ENCODE data around the gene SERBP1. TPM values are rescaled to one million over a fixed set of nuclear protein-coding genes. Genes with fewer than 3 reads are reported as not detected.

Gene SERBP1
- total RNA-seq (100 to 1,000 TPM; 197 to 289 (median 216) TPM), polyA plus RNA-seq (100 to 1,000 TPM; 189 to 299 (median 277) TPM)
- long read RNA-seq, donor 1, full-length matches to known transcripts, result 192 of 207 reads
- long read RNA-seq, donor 1, partial matches to known transcripts, result 9 of 207 reads
- long read RNA-seq, donor 1, other reads (novel, unspliced or antisense), result 6 of 207 reads
- long read RNA-seq, donor 2, full-length matches to known transcripts, result 374 of 408 reads
- long read RNA-seq, donor 2, partial matches to known transcripts, result 18 of 408 reads
- long read RNA-seq, donor 2, other reads (novel, unspliced or antisense), result 16 of 408 reads

DNA sequence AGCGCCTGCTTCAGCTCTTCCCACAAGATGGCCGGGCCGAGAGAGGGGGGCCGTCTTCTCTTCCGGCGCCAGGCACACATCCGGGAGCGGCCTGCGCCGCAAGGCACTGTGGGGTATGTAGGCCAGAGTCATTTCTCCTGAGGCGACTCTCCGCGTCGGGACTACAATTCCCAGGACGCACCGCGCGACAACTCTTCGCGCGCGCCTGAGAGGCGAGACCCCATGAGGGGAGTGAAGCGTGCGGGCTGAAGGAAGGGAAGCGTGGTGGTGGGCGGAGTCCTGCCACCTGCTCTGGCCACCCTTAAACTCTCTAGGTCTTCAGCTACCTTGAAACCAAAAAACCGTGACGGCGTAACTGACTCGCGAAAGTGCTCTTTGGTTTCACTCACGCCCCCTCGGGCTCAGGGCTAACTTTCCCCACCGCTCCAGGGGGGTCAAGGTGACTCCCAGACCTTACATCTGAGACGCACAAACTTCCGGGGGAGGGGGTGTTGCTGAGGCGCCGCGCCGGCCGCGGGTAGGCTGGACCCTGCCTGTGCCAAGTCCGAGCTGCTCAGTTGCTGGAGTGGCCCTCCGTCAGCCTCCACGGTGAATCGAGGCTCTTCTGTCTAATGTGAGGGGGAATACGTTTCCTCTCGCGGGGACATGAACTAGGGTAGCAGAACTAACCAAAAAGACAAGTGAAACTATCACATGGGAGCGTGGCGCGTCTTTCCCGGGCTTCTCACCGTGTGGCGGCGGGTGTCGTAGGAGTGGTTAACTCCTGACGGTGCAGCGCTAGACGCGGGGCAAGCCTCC is at the start of gene SERBP1:
Gene SERBP1 (minus strand): TSS at position 45 of the 798 bp plus-strand sequence. CDS start 102 bp downstream, outside the sequence.
- DNase-seq (peak; percentile 96 to 98), ATAC-seq (peak; percentile 94 to 97 (median 94))
- H3K27me3 ChIP-seq (ENCODE audit: insufficient read depth in 3 of 3, low read length in 2 of 3), result no peaks in the 10 kb centered on the region
- TF ChIP-seq, protein P1, sequence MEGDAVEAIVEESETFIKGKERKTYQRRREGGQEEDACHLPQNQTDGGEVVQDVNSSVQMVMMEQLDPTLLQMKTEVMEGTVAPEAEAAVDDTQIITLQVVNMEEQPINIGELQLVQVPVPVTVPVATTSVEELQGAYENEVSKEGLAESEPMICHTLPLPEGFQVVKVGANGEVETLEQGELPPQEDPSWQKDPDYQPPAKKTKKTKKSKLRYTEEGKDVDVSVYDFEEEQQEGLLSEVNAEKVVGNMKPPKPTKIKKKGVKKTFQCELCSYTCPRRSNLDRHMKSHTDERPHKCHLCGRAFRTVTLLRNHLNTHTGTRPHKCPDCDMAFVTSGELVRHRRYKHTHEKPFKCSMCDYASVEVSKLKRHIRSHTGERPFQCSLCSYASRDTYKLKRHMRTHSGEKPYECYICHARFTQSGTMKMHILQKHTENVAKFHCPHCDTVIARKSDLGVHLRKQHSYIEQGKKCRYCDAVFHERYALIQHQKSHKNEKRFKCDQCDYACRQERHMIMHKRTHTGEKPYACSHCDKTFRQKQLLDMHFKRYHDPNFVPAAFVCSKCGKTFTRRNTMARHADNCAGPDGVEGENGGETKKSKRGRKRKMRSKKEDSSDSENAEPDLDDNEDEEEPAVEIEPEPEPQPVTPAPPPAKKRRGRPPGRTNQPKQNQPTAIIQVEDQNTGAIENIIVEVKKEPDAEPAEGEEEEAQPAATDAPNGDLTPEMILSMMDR (IDR thresholded peaks at IDR 0.05), result no peak
- intact Hi-C loops (cut with DNase I), result no loop called here
- H3K4me3 ChIP-seq, result peak within 1 kb of the TSS; percentile 89
- WGBS, 3 donors, result 0% methylated on average over 60 to 62 of the region's 62 CpGs
- no peaks in the 10 kb centered on the region for H3K9me3 ChIP-seq
- H3K36me3 ChIP-seq (ENCODE audit: insufficient read depth in 1 of 2, low read depth in 1 of 2), result peaks cover 7% of the 10 kb centered on the region in 2 donors
- H3K27ac ChIP-seq, result peak within 1 kb of the TSS; percentile 91
- peaks cover 51% of the 10 kb centered on the region for H3K4me1 ChIP-seq

DNA sequence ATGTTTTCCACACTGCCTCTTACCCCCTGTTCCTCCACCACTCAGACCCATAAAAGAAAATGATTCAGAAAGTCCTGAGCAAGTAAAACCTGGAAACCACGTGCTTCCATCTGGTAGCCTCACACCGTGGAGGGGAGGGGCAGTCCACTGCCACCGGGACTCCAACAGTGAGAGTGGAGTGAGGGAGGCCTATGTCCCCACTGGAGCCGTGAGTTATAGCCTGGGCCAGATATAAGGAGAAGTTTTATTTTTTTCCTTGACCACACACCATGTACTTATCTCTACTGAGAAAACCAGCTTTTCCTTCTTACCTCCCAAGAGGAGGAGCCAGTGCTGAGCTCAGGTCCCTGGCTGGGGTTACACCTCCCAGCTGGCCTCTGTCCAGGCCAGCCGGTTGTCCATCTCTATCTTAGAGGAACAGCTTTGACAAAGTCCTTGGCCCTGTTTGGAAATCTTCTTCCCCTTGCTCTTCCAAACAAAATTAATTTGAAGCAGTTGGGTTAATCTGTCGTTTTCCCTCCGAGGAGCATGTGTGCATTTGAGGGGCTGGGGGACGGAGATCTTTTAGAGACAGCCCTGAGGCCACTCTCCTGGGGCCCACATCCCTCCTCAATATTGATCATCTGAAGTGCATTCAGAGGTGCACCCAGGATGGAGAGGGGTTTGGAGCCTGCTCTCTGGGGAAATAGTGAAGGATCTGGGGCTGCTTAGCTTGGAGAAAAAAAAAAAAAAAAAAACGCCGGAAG is 49.1 kb upstream of the SERBP1 start:
- no peak overlapping the region for H3K27ac ChIP-seq
- TF ChIP-seq, protein P1 (IDR thresholded peaks at IDR 0.05), result no peak
- no peaks in the 10 kb centered on the region for H3K9me3 ChIP-seq
- no peaks in the 10 kb centered on the region for H3K27me3 ChIP-seq (ENCODE audit: insufficient read depth in 3 of 3, low read length in 2 of 3)
- 31 to 39% (median 38%) methylated on average over 10 of the region's 10 CpGs for WGBS, 3 donors
- intact Hi-C loops (cut with DNase I), result no loop called here
- DNase-seq, result peak in 1 of 2 donors; percentile 25
- no peaks in the 10 kb centered on the region for H3K36me3 ChIP-seq (ENCODE audit: insufficient read depth in 1 of 2, low read depth in 1 of 2)
- no peak overlapping the region for H3K4me3 ChIP-seq
- peaks cover 6% of the 10 kb centered on the region for H3K4me1 ChIP-seq
- peak; percentile 72 to 88 (median 78) for ATAC-seq

DNA sequence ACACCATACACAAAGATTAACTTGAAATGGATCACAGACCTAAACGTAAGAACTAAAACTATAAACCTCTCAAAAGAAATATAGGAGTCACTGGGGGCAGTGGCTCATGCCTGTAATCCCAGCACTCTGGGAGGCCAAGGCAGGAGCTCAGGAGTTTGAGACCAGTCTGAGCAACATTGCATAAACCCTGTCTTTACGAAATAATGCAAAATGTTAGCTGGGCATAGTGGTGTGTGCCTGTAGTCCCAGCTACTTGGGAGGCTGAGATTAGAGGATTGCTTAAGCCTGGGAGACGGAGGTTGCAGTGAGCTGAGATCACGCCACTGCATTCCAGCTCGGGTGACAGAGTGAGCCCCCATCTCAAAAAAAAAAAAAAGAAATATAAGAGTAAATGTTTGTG is 46.7 kb upstream of the SERBP1 start:
- Histone ChIP-seq H3K36me3 (ENCODE audit: insufficient read depth in 1 of 2, low read depth in 1 of 2) (no peaks in the 10 kb centered on the region), H3K4me1 (peaks cover 6% of the 10 kb centered on the region), H3K27me3 (ENCODE audit: insufficient read depth in 3 of 3, low read length in 2 of 3) (no peaks in the 10 kb centered on the region), H3K4me3 (no peak overlapping the region), H3K27ac (no peak overlapping the region), H3K9me3 (no peaks in the 10 kb centered on the region)
- ATAC-seq (no peak), DNase-seq (no peak)
- 68 to 78% (median 77%) methylated on average over 5 of the region's 5 CpGs for WGBS, 3 donors
- intact Hi-C loops (cut with DNase I), result no loop called here
- TF ChIP-seq, protein P1 (IDR thresholded peaks at IDR 0.05), result no peak

DNA sequence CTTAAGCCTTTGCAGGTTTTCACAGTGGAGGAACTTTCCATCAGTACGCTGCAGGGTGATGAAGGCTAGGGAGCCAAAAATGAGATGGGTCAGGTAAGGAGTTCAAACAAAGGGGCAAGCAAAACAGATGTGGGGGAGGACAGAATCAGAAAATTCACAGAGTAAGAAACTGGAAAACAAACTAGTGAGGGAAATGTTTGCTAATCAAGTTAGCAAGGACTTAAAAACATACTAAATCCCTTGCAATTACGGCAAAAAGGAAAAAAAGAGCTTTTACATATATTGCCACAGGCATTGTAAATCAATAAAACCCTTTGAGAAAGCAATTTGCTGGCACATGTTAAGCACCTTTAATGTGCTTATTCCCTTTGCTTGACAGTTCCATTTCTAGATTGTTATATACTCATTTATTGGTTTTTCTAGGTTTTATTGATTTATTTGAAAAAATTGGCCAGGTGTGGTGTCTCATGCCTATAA is 45.8 kb upstream of the SERBP1 start:
- H3K4me3 ChIP-seq, result no peak overlapping the region
- intact Hi-C loops (cut with DNase I), result no loop called here
- TF ChIP-seq, protein P1 (IDR thresholded peaks at IDR 0.05), result no peak
- no peaks in the 10 kb centered on the region for H3K9me3 ChIP-seq
- peaks cover 6% of the 10 kb centered on the region for H3K4me1 ChIP-seq
- H3K27me3 ChIP-seq (ENCODE audit: insufficient read depth in 3 of 3, low read length in 2 of 3), result no peaks in the 10 kb centered on the region
- WGBS, 3 donors, result 89 to 94% (median 94%) methylated on average over 2 of the region's 2 CpGs
- H3K36me3 ChIP-seq (ENCODE audit: insufficient read depth in 1 of 2, low read depth in 1 of 2), result no peaks in the 10 kb centered on the region
- no peak for DNase-seq
- no peak overlapping the region for H3K27ac ChIP-seq
- ATAC-seq, result no peak
